ENCODE measurements around the gene HEXIM2. TPM values are rescaled to one million over a fixed set of nuclear protein-coding genes. Genes with fewer than 3 reads are reported as not detected.

The HEXIM2 gene
- total and polyA plus RNA-seq, 2 of the 13 experiments (the other 11 are each of a cell fraction or from before 2014, with no cell fraction given), result 27.1 to 32.4 TPM

DNA sequence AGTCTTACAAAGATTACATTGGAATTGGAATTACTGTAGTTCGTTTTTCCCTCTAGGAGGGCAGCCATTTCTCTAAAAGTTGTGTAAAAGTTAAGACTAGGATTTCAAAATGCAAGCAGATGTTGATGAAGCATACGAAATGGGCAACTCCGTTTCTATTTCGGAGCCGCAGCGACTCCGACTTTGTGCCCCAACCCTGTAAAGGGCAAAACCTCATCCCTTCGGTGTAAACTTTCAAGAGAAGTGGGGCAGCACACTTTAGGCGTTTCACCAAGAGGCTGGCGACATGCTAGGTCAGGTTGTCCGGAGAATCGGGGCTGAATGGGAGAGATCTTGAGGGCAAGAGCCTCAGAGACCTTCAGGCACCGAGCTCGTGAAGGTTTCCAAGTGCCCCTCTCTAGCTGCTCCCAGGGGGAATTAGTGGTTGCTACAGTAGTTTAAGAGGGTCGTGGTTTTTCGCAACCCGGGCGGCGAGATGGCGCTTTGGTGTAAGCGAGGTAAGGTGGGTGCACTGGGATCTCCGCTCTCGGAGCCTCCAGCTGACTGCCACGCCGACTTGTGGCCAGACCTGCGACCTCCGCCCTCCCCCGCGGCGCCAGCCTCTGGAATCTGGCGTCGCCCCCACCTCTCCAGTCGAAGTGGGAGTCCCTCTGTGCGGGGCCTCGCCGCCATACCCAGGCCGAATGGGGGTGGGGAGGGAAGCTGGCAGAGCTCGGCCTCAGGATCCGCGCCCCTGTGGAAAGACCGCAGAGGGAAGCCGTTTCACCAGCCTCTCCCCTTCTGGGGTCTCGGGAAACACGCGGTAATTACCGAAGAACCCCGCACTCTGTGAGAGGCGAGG, 1.0 kb upstream of the HEXIM2 start (continued):
- TF ChIP-seq, protein P1, sequence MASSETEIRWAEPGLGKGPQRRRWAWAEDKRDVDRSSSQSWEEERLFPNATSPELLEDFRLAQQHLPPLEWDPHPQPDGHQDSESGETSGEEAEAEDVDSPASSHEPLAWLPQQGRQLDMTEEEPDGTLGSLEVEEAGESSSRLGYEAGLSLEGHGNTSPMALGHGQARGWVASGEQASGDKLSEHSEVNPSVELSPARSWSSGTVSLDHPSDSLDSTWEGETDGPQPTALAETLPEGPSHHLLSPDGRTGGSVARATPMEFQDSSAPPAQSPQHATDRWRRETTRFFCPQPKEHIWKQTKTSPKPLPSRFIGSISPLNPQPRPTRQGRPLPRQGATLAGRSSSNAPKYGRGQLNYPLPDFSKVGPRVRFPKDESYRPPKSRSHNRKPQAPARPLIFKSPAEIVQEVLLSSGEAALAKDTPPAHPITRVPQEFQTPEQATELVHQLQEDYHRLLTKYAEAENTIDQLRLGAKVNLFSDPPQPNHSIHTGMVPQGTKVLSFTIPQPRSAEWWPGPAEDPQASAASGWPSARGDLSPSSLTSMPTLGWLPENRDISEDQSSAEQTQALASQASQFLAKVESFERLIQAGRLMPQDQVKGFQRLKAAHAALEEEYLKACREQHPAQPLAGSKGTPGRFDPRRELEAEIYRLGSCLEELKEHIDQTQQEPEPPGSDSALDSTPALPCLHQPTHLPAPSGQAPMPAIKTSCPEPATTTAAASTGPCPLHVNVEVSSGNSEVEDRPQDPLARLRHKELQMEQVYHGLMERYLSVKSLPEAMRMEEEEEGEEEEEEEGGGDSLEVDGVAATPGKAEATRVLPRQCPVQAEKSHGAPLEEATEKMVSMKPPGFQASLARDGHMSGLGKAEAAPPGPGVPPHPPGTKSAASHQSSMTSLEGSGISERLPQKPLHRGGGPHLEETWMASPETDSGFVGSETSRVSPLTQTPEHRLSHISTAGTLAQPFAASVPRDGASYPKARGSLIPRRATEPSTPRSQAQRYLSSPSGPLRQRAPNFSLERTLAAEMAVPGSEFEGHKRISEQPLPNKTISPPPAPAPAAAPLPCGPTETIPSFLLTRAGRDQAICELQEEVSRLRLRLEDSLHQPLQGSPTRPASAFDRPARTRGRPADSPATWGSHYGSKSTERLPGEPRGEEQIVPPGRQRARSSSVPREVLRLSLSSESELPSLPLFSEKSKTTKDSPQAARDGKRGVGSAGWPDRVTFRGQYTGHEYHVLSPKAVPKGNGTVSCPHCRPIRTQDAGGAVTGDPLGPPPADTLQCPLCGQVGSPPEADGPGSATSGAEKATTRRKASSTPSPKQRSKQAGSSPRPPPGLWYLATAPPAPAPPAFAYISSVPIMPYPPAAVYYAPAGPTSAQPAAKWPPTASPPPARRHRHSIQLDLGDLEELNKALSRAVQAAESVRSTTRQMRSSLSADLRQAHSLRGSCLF (CRISPR knock-in tag; IDR thresholded peaks at IDR 0.05; ENCODE audit: borderline replicate concordance), result no peak
- TF ChIP-seq CHCHD3 (CRISPR knock-in tag; IDR thresholded peaks at IDR 0.05) (0 out of 2 replicates have a peak, but pooled peaks have one; percentile 62), STAG1 (CRISPR knock-in tag; IDR thresholded peaks at IDR 0.05) (peak; percentile 57), SETDB1 (CRISPR knock-in tag; IDR thresholded peaks at IDR 0.05; ENCODE audit: borderline replicate concordance) (no peak), SP5 (CRISPR knock-in tag; IDR thresholded peaks at IDR 0.05; ENCODE audit: borderline replicate concordance, low read depth) (peak; percentile 23; the same call in 1 of the 2 replicates), SOX5 (CRISPR knock-in tag; IDR thresholded peaks at IDR 0.05; ENCODE audit: borderline replicate concordance) (no peak), KDM5A (IDR thresholded peaks at IDR 0.05; ENCODE audit: borderline replicate concordance, low read length) (peak; percentile 65; the same call in 1 of the 2 replicates), TBL1XR1 (IDR thresholded peaks at IDR 0.05; ENCODE audit: borderline replicate concordance, low read length, partially characterized antibody) (peak; percentile 57), PITX1 (CRISPR knock-in tag; IDR thresholded peaks at IDR 0.05) (0 out of 2 replicates have a peak, but pooled peaks have one; percentile 10), FOXK1 (CRISPR knock-in tag; IDR thresholded peaks at IDR 0.05; ENCODE audit: borderline replicate concordance, low read depth) (peak; percentile 8; the same call in 1 of the 2 replicates), GFI1 (CRISPR knock-in tag; IDR thresholded peaks at IDR 0.05; ENCODE audit: borderline replicate concordance) (peak; percentile 20), RFXAP (CRISPR knock-in tag; IDR thresholded peaks at IDR 0.05; ENCODE audit: borderline replicate concordance) (peak; percentile 89), TAF15 (IDR thresholded peaks at IDR 0.05; ENCODE audit: low read depth, low read length, poor library complexity, severe bottlenecking) (no peak), NFYC (CRISPR knock-in tag; IDR thresholded peaks at IDR 0.05) (no peak), ZNF552 (CRISPR knock-in tag; IDR thresholded peaks at IDR 0.05; ENCODE audit: borderline replicate concordance) (no peak; the same call in 1 of the 2 replicates)
- TF ChIP-seq, protein P2, sequence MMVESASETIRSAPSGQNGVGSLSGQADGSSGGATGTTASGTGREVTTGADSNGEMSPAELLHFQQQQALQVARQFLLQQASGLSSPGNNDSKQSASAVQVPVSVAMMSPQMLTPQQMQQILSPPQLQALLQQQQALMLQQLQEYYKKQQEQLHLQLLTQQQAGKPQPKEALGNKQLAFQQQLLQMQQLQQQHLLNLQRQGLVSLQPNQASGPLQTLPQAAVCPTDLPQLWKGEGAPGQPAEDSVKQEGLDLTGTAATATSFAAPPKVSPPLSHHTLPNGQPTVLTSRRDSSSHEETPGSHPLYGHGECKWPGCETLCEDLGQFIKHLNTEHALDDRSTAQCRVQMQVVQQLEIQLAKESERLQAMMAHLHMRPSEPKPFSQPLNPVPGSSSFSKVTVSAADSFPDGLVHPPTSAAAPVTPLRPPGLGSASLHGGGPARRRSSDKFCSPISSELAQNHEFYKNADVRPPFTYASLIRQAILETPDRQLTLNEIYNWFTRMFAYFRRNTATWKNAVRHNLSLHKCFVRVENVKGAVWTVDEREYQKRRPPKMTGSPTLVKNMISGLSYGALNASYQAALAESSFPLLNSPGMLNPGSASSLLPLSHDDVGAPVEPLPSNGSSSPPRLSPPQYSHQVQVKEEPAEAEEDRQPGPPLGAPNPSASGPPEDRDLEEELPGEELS (CRISPR knock-in tag; IDR thresholded peaks at IDR 0.05), result peak; percentile 37
- TF ChIP-seq, protein P3, sequence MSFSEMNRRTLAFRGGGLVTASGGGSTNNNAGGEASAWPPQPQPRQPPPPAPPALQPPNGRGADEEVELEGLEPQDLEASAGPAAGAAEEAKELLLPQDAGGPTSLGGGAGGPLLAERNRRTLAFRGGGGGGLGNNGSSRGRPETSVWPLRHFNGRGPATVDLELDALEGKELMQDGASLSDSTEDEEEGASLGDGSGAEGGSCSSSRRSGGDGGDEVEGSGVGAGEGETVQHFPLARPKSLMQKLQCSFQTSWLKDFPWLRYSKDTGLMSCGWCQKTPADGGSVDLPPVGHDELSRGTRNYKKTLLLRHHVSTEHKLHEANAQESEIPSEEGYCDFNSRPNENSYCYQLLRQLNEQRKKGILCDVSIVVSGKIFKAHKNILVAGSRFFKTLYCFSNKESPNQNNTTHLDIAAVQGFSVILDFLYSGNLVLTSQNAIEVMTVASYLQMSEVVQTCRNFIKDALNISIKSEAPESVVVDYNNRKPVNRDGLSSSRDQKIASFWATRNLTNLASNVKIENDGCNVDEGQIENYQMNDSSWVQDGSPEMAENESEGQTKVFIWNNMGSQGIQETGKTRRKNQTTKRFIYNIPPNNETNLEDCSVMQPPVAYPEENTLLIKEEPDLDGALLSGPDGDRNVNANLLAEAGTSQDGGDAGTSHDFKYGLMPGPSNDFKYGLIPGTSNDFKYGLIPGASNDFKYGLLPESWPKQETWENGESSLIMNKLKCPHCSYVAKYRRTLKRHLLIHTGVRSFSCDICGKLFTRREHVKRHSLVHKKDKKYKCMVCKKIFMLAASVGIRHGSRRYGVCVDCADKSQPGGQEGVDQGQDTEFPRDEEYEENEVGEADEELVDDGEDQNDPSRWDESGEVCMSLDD (CRISPR knock-in tag; IDR thresholded peaks at IDR 0.05; ENCODE audit: borderline replicate concordance), result peak; percentile 76; the same call in 1 of the 2 replicates
